Testis (tissue), 3 donors: Measurements from ENCODE around the gene COL2A1. TPM values are rescaled to one million over a fixed set of nuclear protein-coding genes. Genes with fewer than 3 reads are reported as not detected.
A peak's percentile ranks its signal among the peaks of the same experiment; 100 is the strongest.

Source experiments
- DNase-seq: peaks from one replicate; pipeline ENCODE4 v3.0.0-alpha.2; 2019
- H3K27ac ChIP-seq, 2 donors: fragments of 200-600 bp; sonication (generic); one replicate each; pipeline ENCODE4 v1.5.1; 2019
- H3K27me3 ChIP-seq: fragments of 200-600 bp; sonication (generic); one replicate; pipeline ENCODE4 v1.5.1; 2019
- H3K36me3 ChIP-seq: fragments of 200-600 bp; sonication (generic); one replicate; pipeline ENCODE4 v1.5.1; 2017; ENCODE audit warnings: low read depth; ENCODE audit errors: missing control alignments
- H3K4me1 ChIP-seq: fragments of 200-600 bp; sonication (generic); one replicate; pipeline ENCODE4 v1.5.1; 2019
- H3K4me3 ChIP-seq, 2 donors: fragments of 200-600 bp; sonication (generic); one replicate each; pipeline ENCODE4 v1.5.1; 2017 to 2019
- H3K9me3 ChIP-seq: fragments of 200-600 bp; sonication (generic); one replicate; pipeline ENCODE4 v1.5.1; 2017
- POLR2A ChIP-seq: fragments of 450-650 bp; IDR thresholded peaks from one replicate; pipeline ENCODE4 v1.6.1; 2017; ENCODE audit warnings: antibody characterized with exemption, mild to moderate bottlenecking, moderate library complexity
- WGBS, 2 donors: methylation state at CpG; one replicate each; pipeline ENCODE4 v1.1.5; 2018; 5-methylcytosine and 5-hydroxymethylcytosine counted together
- intact Hi-C: fragments of 100-400 bp; cut with DNase I; formaldehyde crosslinking; loops from one replicate; pipeline ENCODE4 v1.15.1; 2023; ENCODE audit warnings: low total_unique reads
- polyA plus RNA-seq: library from polyadenylated mRNA; stranded (reverse); fragments of 350-450 nt; fragmentation: Illumina TruSeq; extraction: RNeasy Lipid Tissue Mini Kit (QIAGEN cat#74804); gene quantifications from one replicate; pipeline ENCODE4 v1.2.3, GENCODE V29; 2014; ENCODE audit warnings: low read depth, low replicate concordance; ENCODE audit not compliant: insufficient read depth
- total RNA-seq, 2 donors: library from RNA; depleted of rRNA; stranded (reverse); fragments of >200 nt; gene quantifications; one replicate each; pipeline ENCODE4 v1.2.3, GENCODE V29; 2016
- TF ChIP-seq, protein P1 (sequence below), 3 experiments: fragments of 450-650 bp in 2 of 3; fragments of 200-600 bp in 1 of 3; sonication (generic) in 1 of 3; IDR thresholded peaks; one replicate each; pipeline ENCODE4 v1.5.1; 2016 to 2019; ENCODE audit warnings: antibody characterized with exemption in 3 of 3, mild to moderate bottlenecking in 2 of 3, moderate library complexity in 1 of 3

The COL2A1 gene
- total and polyA plus RNA-seq, 3 donors from 2014 or later = 1.8 to 8.0 (median 2.8) TPM

DNA sequence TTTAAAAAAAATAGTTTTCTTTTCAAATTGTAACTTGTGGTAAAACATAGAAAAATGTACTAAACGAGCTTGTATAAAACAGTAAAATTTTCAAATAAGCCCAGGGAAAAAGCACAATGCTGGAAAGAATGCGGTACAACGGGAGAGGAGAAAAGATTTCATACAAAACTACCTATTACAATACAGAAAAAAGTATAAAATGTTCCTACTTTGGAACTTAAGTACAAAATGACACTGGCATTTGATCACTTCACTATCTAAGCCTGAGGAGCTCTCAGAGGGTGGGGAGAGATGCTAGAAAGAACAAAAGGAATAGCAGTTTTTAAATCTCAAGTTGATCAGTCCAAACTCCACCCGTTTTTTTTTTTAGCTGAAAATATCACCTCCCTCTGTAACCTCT lies 39.5 kb upstream of the COL2A1 start:
- Histone ChIP-seq H3K36me3 (no peaks in the 10 kb centered on the region), H3K27ac (peak overlapping the region in 1 of 2 donors; percentile 28), H3K4me1 (no peaks in the 10 kb centered on the region), H3K9me3 (no peaks in the 10 kb centered on the region), H3K27me3 (no peaks in the 10 kb centered on the region), H3K4me3 (no peak overlapping the region)
- 38 to 41% methylated on average over 4 of the region's 4 CpGs for WGBS, 2 donors
- TF ChIP-seq POLR2A = no peak
- TF ChIP-seq, protein P1, sequence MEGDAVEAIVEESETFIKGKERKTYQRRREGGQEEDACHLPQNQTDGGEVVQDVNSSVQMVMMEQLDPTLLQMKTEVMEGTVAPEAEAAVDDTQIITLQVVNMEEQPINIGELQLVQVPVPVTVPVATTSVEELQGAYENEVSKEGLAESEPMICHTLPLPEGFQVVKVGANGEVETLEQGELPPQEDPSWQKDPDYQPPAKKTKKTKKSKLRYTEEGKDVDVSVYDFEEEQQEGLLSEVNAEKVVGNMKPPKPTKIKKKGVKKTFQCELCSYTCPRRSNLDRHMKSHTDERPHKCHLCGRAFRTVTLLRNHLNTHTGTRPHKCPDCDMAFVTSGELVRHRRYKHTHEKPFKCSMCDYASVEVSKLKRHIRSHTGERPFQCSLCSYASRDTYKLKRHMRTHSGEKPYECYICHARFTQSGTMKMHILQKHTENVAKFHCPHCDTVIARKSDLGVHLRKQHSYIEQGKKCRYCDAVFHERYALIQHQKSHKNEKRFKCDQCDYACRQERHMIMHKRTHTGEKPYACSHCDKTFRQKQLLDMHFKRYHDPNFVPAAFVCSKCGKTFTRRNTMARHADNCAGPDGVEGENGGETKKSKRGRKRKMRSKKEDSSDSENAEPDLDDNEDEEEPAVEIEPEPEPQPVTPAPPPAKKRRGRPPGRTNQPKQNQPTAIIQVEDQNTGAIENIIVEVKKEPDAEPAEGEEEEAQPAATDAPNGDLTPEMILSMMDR (IDR thresholded peaks at IDR 0.05) = no peak
- intact Hi-C loops = no loop called here
- no peak for DNase-seq

DNA sequence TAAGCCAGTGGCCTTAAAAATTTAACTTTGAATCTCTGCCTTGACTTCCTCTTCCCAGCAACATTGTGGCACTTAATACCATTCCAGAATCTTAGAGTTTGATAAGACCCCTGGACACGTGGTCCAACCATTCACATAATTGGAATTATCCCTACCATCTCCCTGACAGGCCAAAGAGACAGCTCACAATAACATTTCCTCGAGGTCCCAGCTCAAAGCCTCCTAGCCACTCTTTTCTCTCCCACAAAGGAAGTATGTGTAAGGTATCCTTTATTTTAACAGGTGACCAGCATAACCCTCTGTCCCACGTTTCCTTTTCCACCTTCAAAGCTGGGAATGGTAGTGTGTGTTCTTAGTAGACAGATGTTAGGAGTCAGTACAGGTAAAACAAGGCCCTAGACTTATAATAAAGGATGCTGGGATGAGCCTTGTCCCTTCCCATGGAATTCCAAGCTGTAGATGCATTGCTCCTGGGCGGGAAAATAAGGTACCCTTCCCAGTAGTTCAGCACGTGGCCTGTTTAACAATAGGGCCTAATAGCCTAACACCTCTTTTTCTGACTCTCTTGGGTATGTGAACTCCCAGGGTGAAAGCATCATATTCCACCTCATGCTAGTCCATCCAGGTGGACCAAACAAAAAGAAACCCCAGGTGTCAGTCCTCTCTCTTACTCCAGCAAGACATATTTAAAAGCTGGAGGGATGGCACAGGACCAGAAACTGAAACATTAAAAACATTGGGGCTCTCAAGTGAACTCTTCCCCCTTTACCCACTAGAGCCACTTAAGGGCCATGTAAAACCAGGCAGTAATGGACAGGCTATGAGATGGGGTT lies 37.5 kb upstream of the COL2A1 start:
- no peak overlapping the region for H3K4me3 ChIP-seq
- WGBS, 2 donors = 78 to 82% methylated on average over 5 of the region's 5 CpGs
- intact Hi-C loops = no loop called here

GRCh38 chr12:48040354-48040753 lies 36.1 kb upstream of the COL2A1 start:
- no peaks in the 10 kb centered on the region for H3K9me3 ChIP-seq
- intact Hi-C loops = no loop called here
- DNase-seq = no peak

More for the DNA sequence above, 37.5 kb upstream of the COL2A1 start:
- TF ChIP-seq POLR2A = no peak
- TF ChIP-seq, protein P1 (IDR thresholded peaks at IDR 0.05) = no peak
- H3K36me3 ChIP-seq = no peaks in the 10 kb centered on the region
- no peaks in the 10 kb centered on the region for H3K27me3 ChIP-seq
- H3K27ac ChIP-seq = no peak overlapping the region
- H3K4me1 ChIP-seq = peaks cover 7% of the 10 kb centered on the region
- H3K9me3 ChIP-seq = no peaks in the 10 kb centered on the region
- no peak for DNase-seq

GRCh38 chr12:48039151-48039550 lies 34.9 kb upstream of the COL2A1 start:
- 93 to 95% methylated on average over 1 of the region's 1 CpG for whole genome bisulfite sequencing, 2 donors
- DNase-seq = no peak

More at GRCh38 chr12:48040354-48040753, 36.1 kb upstream of the COL2A1 start:
- TF ChIP-seq POLR2A = no peak
- TF ChIP-seq, protein P1 (IDR thresholded peaks at IDR 0.05) = no peak
- H3K4me1 ChIP-seq = peaks cover 7% of the 10 kb centered on the region
- no peak overlapping the region for H3K27ac ChIP-seq
- 92 to 94% methylated on average over 3 of the region's 3 CpGs for WGBS, 2 donors
- H3K27me3 ChIP-seq = no peaks in the 10 kb centered on the region
- no peak overlapping the region for H3K4me3 ChIP-seq
- no peaks in the 10 kb centered on the region for H3K36me3 ChIP-seq

More at GRCh38 chr12:48039151-48039550, 34.9 kb upstream of the COL2A1 start:
- no peak for TF ChIP-seq POLR2A
- TF ChIP-seq, protein P1 (IDR thresholded peaks at IDR 0.05) = no peak
- no peak overlapping the region for H3K4me3 ChIP-seq
- no peaks in the 10 kb centered on the region for H3K36me3 ChIP-seq
- intact Hi-C loops = no loop called here
- H3K4me1 ChIP-seq = peaks cover 7% of the 10 kb centered on the region
- no peaks in the 10 kb centered on the region for H3K27me3 ChIP-seq
- no peak overlapping the region for H3K27ac ChIP-seq
- H3K9me3 ChIP-seq = no peaks in the 10 kb centered on the region
